ENCODE data around the gene DNMT3L.
"Not testable (repeated sequence)": the region's sequence is repeated elsewhere in the genome, so short reads cannot be mapped to it uniquely, and the experiment has no call there.

The DNMT3L gene

GRCh38 chr21:44241281-44241680, 20.4 kb downstream of the DNMT3L start:
- DNase-seq: not testable (repeated sequence)

- not testable (repeated sequence) for DNase-seq
Measured at GRCh38 chr21:44240842-44241241, 20.9 kb downstream of the DNMT3L start, which contains the start of gene ICOSLG. TSS of gene ICOSLG (minus strand) at chr21:44240943. CDS start at chr21:44240817, 126 bp downstream.

- not testable (repeated sequence) for DNase-seq
Measured at GRCh38 chr21:44240353-44240752, 21.3 kb downstream of the DNMT3L start.

GRCh38 chr21:44229561-44229960, 32.1 kb downstream of the DNMT3L start:
- not testable (repeated sequence) for DNase-seq

- not testable (repeated sequence) for DNase-seq
Measured at GRCh38 chr21:44228109-44228508, 33.6 kb downstream of the DNMT3L start.

GRCh38 chr21:44227614-44228013, 34.1 kb downstream of the DNMT3L start:
- DNase-seq: not testable (repeated sequence)

- not testable (repeated sequence) for DNase-seq
Measured at GRCh38 chr21:44225605-44226004, 36.1 kb downstream of the DNMT3L start.

- not testable (repeated sequence) for DNase-seq
Measured at GRCh38 chr21:44223334-44223733, 38.4 kb downstream of the DNMT3L start.

GRCh38 chr21:44220674-44221073, 41.0 kb downstream of the DNMT3L start:
- not testable (repeated sequence) for DNase-seq

- DNase-seq: not testable (repeated sequence)
Measured at GRCh38 chr21:44218461-44218860, 43.2 kb downstream of the DNMT3L start.

- DNase-seq: not testable (repeated sequence)
Measured at GRCh38 chr21:44211978-44212377, 49.7 kb downstream of the DNMT3L start.

GRCh38 chr21:44211574-44211973, 50.1 kb downstream of the DNMT3L start:
- not testable (repeated sequence) for DNase-seq

GRCh38 chr21:44207860-44208646, 53.6 kb downstream of the DNMT3L start:
- DNase-seq: not testable (repeated sequence)

- not testable (repeated sequence) for DNase-seq
Measured at GRCh38 chr21:44206698-44207676, 54.7 kb downstream of the DNMT3L start.

- DNase-seq: not testable (repeated sequence)
Measured at GRCh38 chr21:44206187-44206586, 55.5 kb downstream of the DNMT3L start.

GRCh38 chr21:44202590-44203299, 59.0 kb downstream of the DNMT3L start:
- DNase-seq: not testable (repeated sequence)

- not testable (repeated sequence) for DNase-seq
Measured at GRCh38 chr21:44199997-44200396, 61.7 kb downstream of the DNMT3L start.

- no peak for DNase-seq
Measured at GRCh38 chr21:44199448-44199847, 62.2 kb downstream of the DNMT3L start.

GRCh38 chr21:44197156-44197516, 64.6 kb downstream of the DNMT3L start:
- DNase-seq: not testable (repeated sequence)
